Ramos (cell line): ENCODE data around the gene PLCG1.
"Not testable (repeated sequence)": the region's sequence is repeated elsewhere in the genome, so short reads cannot be mapped to it uniquely, and the experiment has no call there.

ENCODE experiments used
- in situ Hi-C: fragments of 300-500 bp; cut with MboI; formaldehyde crosslinking; loops from one replicate; pipeline ENCODE4 v1.14.3; 2022; ENCODE audit warnings: low sequenced_read_pairs; ENCODE audit not compliant: unreplicated experiment

Gene PLCG1

DNA sequence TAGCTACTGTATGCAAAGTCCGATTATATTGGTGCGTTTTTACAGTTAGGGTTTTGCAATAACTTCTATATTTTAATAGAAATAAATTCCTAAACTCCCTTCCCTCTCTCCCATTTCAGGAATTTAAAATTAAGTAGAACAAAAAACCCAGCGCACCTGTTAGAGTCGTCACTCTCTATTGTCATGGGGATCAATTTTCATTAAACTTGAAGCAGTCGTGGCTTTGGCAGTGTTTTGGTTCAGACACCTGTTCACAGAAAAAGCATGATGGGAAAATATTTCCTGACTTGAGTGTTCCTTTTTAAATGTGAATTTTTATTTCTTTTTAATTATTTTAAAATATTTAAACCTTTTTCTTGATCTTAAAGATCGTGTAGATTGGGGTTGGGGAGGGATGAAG is 13.7 kb upstream of the PLCG1 start:
- in situ Hi-C loops, result no loop called here

DNA sequence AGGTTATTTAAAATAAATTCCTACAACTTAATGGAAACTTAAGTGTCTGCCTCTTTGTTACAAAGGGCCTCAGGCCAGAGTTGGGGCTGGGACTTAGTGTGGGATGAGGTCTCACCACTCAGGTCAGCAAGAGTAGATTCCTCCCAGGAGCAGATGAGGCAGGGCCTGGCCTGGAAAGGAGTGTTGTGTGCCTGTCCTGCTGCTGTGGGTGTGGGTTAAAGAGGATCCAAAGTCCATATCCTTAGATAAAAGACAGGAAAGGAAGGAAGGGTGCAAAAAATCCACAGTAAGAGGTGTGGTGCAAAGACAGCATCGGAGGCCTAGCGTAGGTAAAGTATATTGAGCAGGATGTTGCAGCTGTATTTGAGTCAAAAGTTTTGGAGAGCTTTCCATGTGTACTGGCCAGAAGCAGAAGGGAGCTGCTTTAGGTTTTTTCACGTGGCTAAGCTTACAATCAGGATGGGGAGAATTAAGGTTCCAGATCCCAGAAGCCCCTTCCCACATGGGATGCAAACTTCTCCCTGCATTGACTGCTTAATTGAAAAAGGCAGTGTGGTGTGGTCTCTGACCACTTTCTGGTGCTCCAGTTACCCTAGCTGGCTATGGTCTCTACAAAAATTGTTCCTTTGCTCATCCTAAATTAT is 12.8 kb upstream of the PLCG1 start:
- in situ Hi-C loops, result no loop called here

DNA sequence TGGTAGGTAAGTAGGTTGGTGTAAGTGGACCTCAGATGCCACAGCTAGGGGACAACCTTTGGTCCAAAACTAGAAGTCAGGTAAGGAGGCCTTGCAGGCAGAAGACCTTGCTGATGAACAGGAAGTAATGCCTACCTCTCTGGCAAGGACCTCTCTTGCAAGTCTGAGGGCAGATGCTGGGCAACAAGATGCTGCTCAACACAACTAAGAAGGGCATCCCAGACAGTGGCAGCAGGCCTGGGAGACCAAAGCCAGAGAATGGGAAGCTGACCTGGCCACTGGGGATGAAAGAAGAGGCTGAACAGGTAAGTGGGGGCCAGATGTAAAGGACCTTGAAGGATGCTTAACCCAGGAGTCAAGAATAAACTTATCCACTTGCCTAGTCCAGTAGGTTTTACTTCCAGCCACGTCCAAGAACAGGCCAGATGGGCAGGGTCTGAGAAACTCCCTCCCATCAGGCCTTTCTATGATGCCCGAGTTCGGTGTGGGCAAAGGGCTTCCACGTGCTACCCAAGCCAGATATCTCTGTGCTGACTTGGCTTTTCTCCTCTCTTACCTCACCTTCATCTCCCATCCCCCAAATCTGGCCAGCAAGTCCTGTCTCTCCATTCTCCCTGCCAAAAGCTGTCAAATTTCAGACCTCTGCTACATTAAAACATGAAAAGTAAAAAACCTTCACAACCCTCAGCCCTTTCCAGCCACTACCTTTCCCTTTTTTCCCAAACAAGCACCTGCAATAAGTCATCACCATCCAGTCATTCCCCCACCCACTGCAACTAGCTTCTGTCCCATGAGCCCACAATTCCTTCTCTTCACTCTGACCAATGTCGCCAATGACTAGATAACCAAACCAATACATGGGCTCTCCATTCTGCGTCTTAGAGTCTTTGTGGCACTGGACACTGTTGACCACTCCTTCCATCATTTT is 11.5 kb upstream of the PLCG1 start:
- in situ Hi-C loops, result no loop called here

DNA sequence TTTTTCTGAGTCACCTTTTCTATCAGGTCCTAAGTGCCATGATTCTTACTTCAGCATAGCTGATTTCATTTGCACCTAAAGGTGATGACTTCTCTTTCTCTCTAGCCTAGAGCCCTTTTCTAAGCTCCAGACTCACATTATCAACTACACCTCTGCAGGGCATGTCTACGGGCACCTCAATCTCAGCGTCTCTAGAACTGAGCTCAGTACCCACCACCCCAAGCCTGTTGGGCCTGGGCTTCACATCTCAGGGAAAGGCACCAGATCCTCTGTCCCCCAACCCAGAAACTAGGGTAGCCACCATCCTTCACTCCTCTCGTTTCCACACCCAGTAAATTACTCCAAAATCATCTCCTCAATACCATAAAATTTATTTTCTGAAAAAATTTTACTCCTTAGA is 10.6 kb upstream of the PLCG1 start:
- in situ Hi-C loops, result no loop called here

DNA sequence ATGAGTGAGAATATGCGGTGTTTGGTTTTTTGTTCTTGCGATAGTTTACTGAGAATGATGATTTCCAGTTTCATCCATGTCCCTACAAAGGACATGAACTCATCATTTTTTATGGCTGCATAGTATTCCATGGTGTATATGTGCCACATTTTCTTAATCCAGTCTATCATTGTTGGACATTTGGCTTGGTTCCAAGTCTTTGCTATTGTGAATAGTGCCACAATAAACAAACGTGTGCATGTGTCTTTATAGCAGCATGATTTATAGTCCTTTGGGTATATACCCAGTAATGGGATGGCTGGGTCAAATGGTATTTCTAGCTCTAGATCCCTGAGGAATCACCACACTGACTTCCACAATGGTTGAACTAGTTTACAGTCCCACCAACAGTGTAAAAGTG is 9.0 kb upstream of the PLCG1 start:
- in situ Hi-C loops, result not testable (repeated sequence)

DNA sequence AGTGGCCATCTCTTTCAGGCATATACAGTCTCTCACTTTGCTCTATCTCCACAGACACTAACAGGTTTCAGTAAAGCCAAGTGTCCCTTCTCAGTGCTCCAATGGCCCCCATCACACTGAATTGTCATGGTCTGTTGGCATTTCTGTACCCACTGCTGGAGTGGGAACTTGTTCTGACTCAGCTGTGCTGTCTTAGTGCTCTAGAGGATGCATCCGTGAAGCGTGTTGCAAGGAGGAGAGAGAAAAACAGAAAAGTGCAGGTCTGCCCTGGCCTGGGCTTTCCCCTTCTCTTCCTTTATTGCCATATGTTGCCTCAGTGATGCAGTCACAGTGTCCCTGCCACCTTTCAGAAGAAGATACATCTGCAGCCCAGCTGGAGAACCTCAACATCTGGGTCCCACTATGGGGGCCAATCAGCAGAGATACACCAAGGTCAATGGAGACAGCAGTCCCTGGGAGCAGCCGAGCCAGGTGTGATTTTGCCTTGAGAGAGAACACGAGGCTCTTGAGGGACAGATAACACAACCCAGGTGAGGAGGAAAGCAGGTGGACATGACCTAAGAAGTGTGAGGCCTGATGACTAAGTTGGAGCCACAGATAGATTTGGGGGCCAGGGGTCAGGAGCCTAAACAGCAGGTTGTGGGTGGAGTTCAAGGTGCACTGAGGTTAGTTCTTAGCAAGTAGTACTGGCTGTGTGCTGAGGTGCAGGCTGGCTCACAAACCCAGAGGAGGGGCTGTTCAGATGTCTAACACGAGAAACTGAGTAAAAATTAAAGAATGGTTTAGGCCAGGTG is 5.6 kb upstream of the PLCG1 start:
- in situ Hi-C loops, result no loop called here

DNA sequence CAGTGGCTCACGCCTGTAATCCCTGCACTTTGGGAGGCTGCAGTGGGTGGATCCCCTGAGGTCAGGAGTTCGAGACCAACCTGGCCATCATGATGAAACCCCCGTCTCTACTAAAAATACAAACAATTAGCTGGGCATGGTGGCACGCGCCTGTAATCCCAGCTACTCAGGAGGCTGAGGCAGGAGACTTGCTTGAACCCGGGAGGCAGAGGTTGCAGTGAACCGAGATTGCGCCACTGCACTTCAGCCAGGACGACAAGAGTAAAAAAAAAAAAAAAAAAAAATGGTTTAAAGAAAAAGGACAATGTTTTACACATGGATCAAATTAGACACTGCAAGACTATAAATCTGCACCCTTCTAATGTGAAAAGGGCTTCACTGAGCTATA is 5.0 kb upstream of the PLCG1 start:
- in situ Hi-C loops, result not testable (repeated sequence)

DNA sequence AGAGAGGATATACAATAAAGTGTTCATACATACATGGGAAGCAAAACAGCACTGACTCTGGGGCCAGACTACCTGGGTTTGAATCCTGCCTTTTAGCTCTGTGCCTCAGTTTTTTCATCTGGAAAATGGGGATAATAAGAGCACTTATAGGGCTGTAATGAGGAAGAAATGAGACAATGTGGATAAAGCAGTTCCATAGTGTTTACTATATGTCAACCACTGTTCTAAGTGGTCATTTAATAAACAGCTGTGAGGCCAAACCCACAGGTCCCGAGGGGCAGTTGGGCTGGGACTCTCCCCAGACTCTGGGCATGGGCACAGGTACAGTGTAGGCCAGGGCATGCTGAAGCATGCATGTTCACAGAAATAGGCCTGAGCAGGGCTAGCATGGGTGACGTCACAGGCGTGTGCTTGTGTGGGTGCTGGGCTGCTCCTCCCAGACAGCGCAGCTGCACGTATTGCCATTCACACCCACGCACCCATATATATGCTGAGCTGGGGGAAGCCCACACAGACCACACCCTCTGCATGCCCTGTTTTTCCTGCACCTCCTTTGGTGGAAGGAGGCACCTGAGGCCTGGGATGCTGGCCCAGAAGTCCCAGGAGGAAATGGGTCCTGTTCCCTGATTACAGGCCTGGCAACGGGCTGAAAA is 3.5 kb upstream of the PLCG1 start:
- in situ Hi-C loops, result no loop called here

DNA sequence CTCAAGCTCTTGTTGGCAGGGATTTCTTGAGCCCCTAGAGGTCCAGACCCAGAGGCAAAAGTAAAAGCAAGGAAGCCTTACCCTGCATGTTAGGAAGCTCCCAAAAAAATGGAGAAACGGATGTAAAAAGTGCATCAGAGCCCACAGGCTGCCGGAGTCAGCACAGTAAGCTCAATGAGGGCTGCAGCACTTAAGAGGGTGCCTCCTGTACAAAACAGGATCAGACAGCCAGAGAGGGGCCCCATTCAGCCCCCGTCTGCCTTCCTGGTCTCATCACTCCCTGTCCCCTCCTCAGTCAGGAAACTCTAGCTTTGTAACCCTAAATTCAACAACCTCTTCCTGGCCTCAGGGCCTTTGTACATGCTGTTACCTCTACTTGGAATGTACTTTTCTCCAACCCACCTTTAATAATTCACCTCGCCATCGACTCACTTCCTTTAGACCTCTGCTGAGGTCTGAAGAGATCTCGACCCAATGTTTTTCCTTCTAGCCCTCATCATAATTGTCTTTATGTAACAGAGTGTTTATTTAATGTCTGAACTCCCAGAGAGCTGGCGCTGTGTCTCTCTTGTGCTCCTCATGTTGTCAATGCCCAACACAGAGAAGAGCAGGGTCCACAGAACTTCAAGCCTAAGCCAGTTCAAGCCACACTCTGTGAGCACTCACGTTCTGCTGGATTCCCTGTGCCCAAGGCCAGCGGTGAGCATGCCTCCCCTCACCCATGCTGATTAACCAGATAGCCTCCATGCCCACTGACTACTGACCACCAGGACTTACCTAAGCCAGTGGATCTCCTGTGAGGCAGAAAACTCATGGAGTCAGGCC is 2.8 kb upstream of the PLCG1 start:
- in situ Hi-C loops, result loop anchor here (5.0 kb wide), 1 partner anchor 198 kb away; no protein-coding TSS in a partner anchor

DNA sequence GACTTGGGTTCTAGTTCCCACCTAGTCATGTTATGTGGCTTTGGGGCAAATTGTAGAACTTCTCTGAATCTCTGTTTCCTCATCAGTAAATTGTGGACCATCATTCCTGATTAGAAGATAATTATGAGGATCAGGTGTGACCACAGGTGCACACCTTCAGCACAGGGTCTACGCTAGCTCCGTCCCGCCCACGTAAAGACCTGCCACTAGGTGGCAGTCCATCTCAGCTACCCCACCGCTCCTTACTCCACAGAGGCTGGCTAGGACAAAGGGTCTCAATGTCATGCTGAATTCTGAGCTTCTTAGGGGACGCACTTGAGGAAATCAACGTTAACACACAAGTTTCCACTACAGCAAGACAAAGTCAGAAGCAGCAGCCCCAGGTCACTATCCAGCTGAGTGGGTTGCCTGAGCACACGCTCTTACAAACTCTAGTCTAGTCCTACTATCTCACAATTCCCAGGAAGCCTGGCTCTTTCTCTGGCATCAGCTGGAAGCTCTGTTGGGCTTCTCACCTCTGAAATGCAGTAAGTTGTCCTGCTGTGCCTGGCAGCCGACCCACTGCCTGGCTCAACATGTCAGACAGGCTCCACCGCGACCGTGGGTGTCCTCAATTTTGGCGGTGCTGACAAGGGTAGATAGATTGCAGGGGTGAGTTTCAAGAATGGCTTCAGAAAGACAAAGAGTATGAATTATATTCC is 2.0 kb upstream of the PLCG1 start:
- in situ Hi-C loops, result loop anchor here (5.0 kb wide), 1 partner anchor 197 kb away; no protein-coding TSS in a partner anchor

DNA sequence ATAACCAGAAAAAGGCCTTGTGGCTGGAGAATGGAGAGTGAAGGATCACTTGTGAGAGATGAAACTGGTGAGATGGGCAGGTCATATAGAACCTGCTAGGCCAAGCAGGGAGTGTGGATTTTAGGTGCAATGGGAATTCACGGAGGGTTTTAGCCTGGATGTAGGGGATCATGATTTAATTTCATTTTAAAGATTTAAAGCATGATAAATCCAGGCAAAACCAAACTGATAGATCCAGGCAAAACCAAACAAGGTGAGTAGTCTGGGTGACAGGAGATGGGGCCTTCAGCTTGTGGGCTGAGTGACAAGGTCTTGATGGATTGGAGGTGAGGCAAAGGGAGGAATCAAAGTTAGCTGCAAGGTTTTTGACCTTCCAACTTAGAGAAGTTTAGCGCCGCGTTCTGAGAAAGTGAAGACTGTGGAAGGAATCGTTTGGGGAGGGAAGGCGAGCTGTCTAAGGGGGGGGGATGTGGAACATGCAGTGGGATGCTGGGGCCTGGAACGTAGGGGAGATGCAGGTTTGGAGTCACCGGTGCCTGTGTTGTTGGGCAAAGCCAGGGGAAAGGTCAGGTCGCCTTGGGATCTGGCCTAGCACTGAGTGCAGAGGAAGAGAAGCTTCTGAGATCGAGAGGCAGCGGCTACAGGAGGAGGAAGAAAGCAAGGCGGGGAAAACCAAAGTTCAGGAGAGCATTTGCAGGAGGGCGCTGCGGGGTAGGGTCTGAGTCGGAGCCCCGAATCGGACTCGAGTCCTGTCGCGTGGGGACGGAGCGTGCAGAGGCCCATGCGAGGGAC is 1.3 kb upstream of the PLCG1 start:
- in situ Hi-C loops, result loop anchor here (5.0 kb wide), 1 partner anchor 196 kb away; no protein-coding TSS in a partner anchor

DNA sequence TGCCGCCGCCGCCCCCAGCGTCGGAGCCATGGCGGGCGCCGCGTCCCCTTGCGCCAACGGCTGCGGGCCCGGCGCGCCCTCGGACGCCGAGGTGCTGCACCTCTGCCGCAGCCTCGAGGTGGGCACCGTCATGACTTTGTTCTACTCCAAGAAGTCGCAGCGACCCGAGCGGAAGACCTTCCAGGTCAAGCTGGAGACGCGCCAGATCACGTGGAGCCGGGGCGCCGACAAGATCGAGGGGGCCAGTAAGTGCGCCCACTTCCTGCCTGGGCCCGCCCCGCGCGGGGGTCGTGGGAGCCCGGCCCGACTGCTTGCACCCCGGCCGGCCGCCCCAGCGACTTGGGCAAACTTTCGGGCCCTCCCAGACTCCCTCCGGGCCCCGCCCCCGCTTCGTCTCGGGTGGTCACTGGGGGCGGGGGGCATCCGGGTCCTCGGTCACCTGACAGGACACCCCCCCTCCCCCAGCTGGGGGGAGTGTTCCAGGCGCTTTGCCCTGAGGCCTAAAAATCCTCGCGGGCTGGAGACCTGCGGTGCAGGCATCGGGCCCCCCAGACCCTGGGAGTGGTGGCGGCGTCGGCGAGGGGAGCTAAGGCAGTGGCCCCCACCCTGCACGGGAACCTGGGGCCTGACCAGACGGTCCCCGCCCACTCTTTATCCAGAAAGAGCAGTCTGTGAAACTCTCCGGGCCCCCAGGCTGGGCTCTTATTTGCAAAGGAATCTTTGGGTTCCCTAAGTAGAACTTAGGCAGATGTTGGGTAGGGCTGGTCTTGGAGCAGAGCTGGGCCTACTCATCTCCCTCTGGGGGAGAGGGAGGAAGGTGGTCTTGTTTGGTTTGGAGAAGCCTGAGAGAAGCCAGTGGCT is 501 bp downstream of the PLCG1 start:
- in situ Hi-C loops, result loop anchor here (5.0 kb wide), 1 partner anchor 194 kb away; no protein-coding TSS in a partner anchor

DNA sequence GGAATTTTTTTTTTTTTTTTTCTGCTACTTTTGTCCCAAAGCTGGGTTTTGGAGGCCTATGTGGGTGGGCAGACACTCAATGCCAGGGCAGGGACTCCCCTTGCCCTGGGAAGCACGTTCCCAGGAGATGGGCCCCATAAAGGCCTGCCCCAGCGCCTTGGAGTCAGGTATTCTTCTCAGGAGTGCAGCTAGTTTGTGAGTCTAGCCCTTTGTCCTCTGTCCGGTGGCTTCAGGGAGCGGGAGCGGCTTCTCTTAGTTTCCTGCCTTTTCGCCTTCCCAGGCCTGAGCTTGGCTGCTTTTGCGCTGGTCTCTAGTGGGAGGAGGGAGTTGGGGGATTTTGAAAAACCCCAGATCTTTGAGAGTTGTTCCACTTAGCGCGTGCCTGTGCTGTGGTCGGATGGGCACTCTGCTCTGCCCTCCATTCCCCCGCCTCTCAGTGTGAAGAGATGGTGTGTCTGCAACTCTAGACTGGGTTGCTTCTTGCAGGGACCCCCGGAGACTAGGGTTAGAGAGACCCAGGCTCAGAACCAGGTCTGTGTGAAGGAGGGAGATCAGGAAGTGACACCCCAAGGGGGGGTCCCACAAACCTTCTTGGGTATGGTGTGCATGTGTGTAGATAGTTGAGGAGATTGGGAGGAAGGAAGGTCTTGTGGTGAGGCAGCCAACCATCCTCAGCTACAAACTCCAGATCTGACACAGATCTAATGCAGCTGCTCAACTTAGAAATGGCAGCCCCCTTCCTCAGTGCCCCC is 1.3 kb downstream of the PLCG1 start:
- in situ Hi-C loops, result loop anchor here (5.0 kb wide), 1 partner anchor 194 kb away; no protein-coding TSS in a partner anchor

DNA sequence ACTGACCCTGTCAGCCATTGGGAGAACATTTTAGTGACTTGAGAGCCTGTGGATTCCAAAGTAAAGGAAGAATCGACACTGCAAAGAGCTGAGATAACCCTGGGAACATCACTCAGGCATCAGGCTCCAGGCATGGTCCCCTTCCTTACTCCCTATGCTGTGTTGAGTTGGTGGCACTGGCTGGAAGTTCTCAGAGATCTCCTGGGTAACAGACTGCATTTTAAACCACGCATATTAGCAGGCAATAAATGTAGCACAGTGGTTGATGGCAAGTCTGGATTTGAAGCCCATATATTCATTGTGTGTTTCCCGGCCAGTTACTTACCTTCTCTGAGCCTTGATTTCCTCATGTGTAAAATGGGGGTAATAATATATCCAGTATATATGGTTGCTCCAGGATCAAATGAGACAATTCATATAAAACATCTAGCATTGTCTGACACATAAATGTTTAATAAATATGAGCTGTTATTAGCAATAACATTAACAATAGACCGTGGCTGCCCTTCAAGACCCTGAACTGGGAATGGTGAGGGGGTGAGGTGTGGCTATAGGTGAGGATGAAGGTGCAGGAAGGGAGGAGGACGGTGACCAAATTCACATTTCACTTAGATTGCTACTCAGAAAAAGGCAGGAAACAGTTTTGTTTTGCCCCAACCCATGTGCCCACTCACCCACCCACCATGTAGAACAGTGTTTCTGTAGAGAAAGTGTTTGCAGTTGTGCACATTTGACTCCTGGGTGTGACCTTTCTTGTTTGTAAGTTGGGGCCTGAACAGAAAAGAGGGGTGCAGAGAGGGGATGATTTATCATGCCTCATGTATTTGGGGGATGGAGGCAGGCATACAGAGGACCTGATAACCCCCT is 2.1 kb downstream of the PLCG1 start:
- in situ Hi-C loops, result loop anchor here (5.0 kb wide), 1 partner anchor 193 kb away; no protein-coding TSS in a partner anchor
